ENCODE results near the gene PPIL4.

- TF ChIP-seq GATA2 (IDR thresholded peaks at IDR 0.05; ENCODE audit: low read depth, low read length) (no peak), GATA3 (IDR thresholded peaks at IDR 0.05; ENCODE audit: low read depth, low read length) (no peak)
Observed at GRCh38 chr6:149480502-149481280, 65.2 kb downstream of the PPIL4 start.
